Measurements from ENCODE around the gene CA12.
"Not testable (repeated sequence)": the region's sequence is repeated elsewhere in the genome, so short reads cannot be mapped to it uniquely, and the experiment has no call there.

The CA12 gene
- long read RNA-seq, donor 1, full-length matches to known transcripts = 27 of 27 reads
- long read RNA-seq, donor 1, partial matches to known transcripts = 0 of 27 reads
- long read RNA-seq, donor 1, other reads (novel, unspliced or antisense) = 0 of 27 reads
- long read RNA-seq, donor 2, full-length matches to known transcripts = 13 of 21 reads
- long read RNA-seq, donor 2, partial matches to known transcripts = 8 of 21 reads
- long read RNA-seq, donor 2, other reads (novel, unspliced or antisense) = 0 of 21 reads
- long read RNA-seq, donor 3, full-length matches to known transcripts = 11 of 18 reads
- long read RNA-seq, donor 3, partial matches to known transcripts = 7 of 18 reads
- long read RNA-seq, donor 3, other reads (novel, unspliced or antisense) = 0 of 18 reads
- long read RNA-seq, donor 4, full-length matches to known transcripts = 23 of 47 reads
- long read RNA-seq, donor 4, partial matches to known transcripts = 24 of 47 reads
- long read RNA-seq, donor 4, other reads (novel, unspliced or antisense) = 0 of 47 reads
- long read RNA-seq, donor 5, full-length matches to known transcripts = 21 of 21 reads
- long read RNA-seq, donor 5, partial matches to known transcripts = 0 of 21 reads
- long read RNA-seq, donor 5, other reads (novel, unspliced or antisense) = 0 of 21 reads
- long read RNA-seq, donor 6, full-length matches to known transcripts = 15 of 64 reads
- long read RNA-seq, donor 6, partial matches to known transcripts = 49 of 64 reads
- long read RNA-seq, donor 6, other reads (novel, unspliced or antisense) = 0 of 64 reads
- long read RNA-seq, donor 7 = 0 reads
- long read RNA-seq, donor 8, full-length matches to known transcripts = 25 of 36 reads
- long read RNA-seq, donor 8, partial matches to known transcripts = 11 of 36 reads
- long read RNA-seq, donor 8, other reads (novel, unspliced or antisense) = 0 of 36 reads

- peak; percentile 87 for DNase-seq
These were observed at the start of gene CA12 for GRCh38 chr15:63381301-63382204. Gene CA12 (minus strand): TSS chr15:63381846. CDS start chr15:63381720, 126 bp downstream.

GRCh38 chr15:63430766-63431451, 49.3 kb upstream of the CA12 start:
- DNase-seq = no peak

GRCh38 chr15:63426552-63426951, 44.9 kb upstream of the CA12 start:
- DNase-seq = no peak

GRCh38 chr15:63425426-63425985, 43.9 kb upstream of the CA12 start:
- no peak for DNase-seq

GRCh38 chr15:63422891-63423590, 41.4 kb upstream of the CA12 start:
- no peak for DNase-seq

- DNase-seq = no peak
These were observed 39.8 kb upstream of the CA12 start for GRCh38 chr15:63421433-63421832.

GRCh38 chr15:63420333-63420747, 38.7 kb upstream of the CA12 start:
- DNase-seq = no peak

- DNase-seq = no peak
These were observed 37.2 kb upstream of the CA12 start for GRCh38 chr15:63418811-63419210.

- no peak for DNase-seq
These were observed 36.1 kb upstream of the CA12 start for GRCh38 chr15:63417721-63418120.

- not testable (repeated sequence) for DNase-seq
These were observed 35.6 kb upstream of the CA12 start for GRCh38 chr15:63417274-63417673.

GRCh38 chr15:63414474-63415120, 33.0 kb upstream of the CA12 start:
- DNase-seq = no peak

- no peak for DNase-seq
These were observed 30.9 kb upstream of the CA12 start for GRCh38 chr15:63412551-63412950.

- no peak for DNase-seq
These were observed 30.2 kb upstream of the CA12 start for GRCh38 chr15:63411866-63412265.

- no peak for DNase-seq
These were observed 27.5 kb upstream of the CA12 start for GRCh38 chr15:63409179-63409578.

- DNase-seq = no peak
These were observed 26.9 kb upstream of the CA12 start for GRCh38 chr15:63408524-63408923.

- no peak for DNase-seq
These were observed 26.0 kb upstream of the CA12 start for GRCh38 chr15:63407612-63408011.

- DNase-seq = no peak
These were observed 24.2 kb upstream of the CA12 start for GRCh38 chr15:63405683-63406390.

- no peak for DNase-seq
These were observed 23.5 kb upstream of the CA12 start for GRCh38 chr15:63405159-63405558.

- DNase-seq = no peak
These were observed 21.8 kb upstream of the CA12 start for GRCh38 chr15:63403254-63403945.

Measured in right kidney (tissue), 9 donors.